Uterus (tissue), 4 donors: ENCODE measurements around the gene MCU. TPM values are rescaled to one million over a fixed set of nuclear protein-coding genes. Genes with fewer than 3 reads are reported as not detected.
"Not testable (repeated sequence)": the region's sequence is repeated elsewhere in the genome, so short reads cannot be mapped to it uniquely, and the experiment has no call there.

ENCODE experiments used
- DNase-seq, 2 donors: peaks; one replicate each; pipeline ENCODE4 v3.0.0-alpha.2; 2019 to 2020
- H3K27ac ChIP-seq, 2 donors: fragments of 200-600 bp; sonication (generic); 1 replicate in 1 of 2; 2 replicates in 1 of 2; pipeline ENCODE4 v1.5.1; 2016 to 2018
- H3K27me3 ChIP-seq, 2 donors: fragments of 200-600 bp; sonication (generic); one replicate each; pipeline ENCODE4 v1.5.1; 2018 to 2019; ENCODE audit warnings: control low read depth in 1 of 2
- H3K36me3 ChIP-seq, 2 donors: fragments of 200-600 bp; sonication (generic); one replicate each; pipeline ENCODE4 v1.5.1; 2019; ENCODE audit warnings: control low read depth in 1 of 2
- H3K4me1 ChIP-seq, 2 donors: fragments of 200-600 bp; sonication (generic); one replicate each; pipeline ENCODE4 v1.5.1; 2018 to 2019; ENCODE audit warnings: control low read depth in 1 of 2
- H3K4me3 ChIP-seq, 2 donors: fragments of 200-600 bp; sonication (generic); 1 replicate in 1 of 2; 2 replicates in 1 of 2; pipeline ENCODE4 v1.5.1; 2018 to 2019; ENCODE audit warnings: mild to moderate bottlenecking in 1 of 2
- H3K9me3 ChIP-seq, 2 donors: fragments of 200-600 bp; sonication (generic); one replicate each; pipeline ENCODE4 v1.5.1; 2019; ENCODE audit warnings: control low read depth in 1 of 2
- POLR2A ChIP-seq, 2 donors: fragments of 450-650 bp; IDR thresholded peaks; one replicate each; pipeline ENCODE4 v1.6.1; 2016; ENCODE audit warnings: antibody characterized with exemption in 2 of 2, mild to moderate bottlenecking in 1 of 2, moderate library complexity in 1 of 2
- intact Hi-C: fragments of 100-400 bp; cut with DNase I; formaldehyde crosslinking; loops from one replicate; pipeline ENCODE4 v1.15.1; 2023; ENCODE audit warnings: low total_unique reads
- total RNA-seq, 4 donors: library from RNA; depleted of rRNA in 3 of 4; stranded (reverse); fragments of >200 nt in 3 of 4; gene quantifications; one replicate each; pipeline versions ENCODE4 v1.1.0 to v1.2.4, GENCODE V29; 2014 to 2023
- TF ChIP-seq, protein P1 (sequence below), 4 experiments: fragments of 200-600 bp in 2 of 4; fragments of 450-650 bp in 2 of 4; sonication (generic) in 2 of 4; IDR thresholded peaks; one replicate each; pipeline ENCODE4 v1.5.1; 2016 to 2019; ENCODE audit warnings: antibody characterized with exemption in 4 of 4, mild to moderate bottlenecking in 2 of 4, moderate library complexity in 1 of 4
- donor health status: DM: yes; HTN: yes; CAD: no.

Gene MCU
- total RNA-seq, 4 donors from 2014 or later, result 13.2 to 35.8 (median 24.6) TPM

DNA sequence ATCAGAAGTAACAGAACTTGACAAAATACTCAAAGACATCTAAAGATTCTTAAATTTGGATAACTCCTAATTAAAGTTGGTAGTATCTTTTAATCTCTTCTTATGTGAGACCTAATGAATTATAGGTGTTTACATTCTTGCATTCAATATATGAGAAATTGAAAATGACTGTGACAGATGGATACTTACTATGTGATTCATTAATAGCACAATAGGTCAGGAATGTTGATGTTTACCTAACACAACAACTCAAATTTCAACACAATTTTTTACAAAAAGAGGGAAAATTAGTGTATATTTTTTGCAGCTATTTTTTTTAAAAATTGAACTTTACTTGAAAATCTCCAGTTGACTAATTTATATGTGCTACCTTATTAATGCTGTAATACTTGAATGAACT lies 31.7 kb upstream of the MCU start:
- no peak for TF ChIP-seq POLR2A (IDR thresholded peaks at IDR 0.05)
- TF ChIP-seq, protein P1, sequence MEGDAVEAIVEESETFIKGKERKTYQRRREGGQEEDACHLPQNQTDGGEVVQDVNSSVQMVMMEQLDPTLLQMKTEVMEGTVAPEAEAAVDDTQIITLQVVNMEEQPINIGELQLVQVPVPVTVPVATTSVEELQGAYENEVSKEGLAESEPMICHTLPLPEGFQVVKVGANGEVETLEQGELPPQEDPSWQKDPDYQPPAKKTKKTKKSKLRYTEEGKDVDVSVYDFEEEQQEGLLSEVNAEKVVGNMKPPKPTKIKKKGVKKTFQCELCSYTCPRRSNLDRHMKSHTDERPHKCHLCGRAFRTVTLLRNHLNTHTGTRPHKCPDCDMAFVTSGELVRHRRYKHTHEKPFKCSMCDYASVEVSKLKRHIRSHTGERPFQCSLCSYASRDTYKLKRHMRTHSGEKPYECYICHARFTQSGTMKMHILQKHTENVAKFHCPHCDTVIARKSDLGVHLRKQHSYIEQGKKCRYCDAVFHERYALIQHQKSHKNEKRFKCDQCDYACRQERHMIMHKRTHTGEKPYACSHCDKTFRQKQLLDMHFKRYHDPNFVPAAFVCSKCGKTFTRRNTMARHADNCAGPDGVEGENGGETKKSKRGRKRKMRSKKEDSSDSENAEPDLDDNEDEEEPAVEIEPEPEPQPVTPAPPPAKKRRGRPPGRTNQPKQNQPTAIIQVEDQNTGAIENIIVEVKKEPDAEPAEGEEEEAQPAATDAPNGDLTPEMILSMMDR (IDR thresholded peaks at IDR 0.05), result no peak
- Histone ChIP-seq H3K27me3 (no peaks in the 10 kb centered on the region), H3K36me3 (no peaks in the 10 kb centered on the region), H3K4me3 (no peak overlapping the region), H3K9me3 (no peaks in the 10 kb centered on the region), H3K4me1 (no peaks in the 10 kb centered on the region), H3K27ac (no peak overlapping the region)
- intact Hi-C loops, result no loop called here
- DNase-seq, result no peak

DNA sequence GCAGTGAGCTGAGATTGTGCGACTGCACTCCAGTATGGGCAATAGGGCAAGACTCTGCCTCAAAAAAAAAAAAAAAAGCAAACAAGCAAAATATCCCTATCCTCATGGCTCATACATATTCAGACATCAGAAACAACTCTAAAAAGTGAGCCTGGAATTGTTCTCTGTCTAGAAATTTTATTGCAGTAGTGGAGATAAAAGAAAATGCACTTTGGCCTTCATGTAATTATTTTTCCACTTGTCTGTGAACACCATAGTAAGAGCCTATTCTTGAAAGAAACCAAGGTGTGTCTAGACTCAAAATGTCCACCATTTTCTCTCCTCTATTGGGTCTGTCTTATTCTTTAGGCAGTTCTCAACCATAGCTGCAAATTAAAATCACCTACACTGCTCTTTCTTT lies 30.5 kb upstream of the MCU start:
- TF ChIP-seq POLR2A (IDR thresholded peaks at IDR 0.05), result no peak
- H3K36me3 ChIP-seq, result no peaks in the 10 kb centered on the region
- intact Hi-C loops, result no loop called here
- no peaks in the 10 kb centered on the region for H3K4me1 ChIP-seq
- H3K9me3 ChIP-seq, result no peaks in the 10 kb centered on the region
- no peak for DNase-seq
- H3K4me3 ChIP-seq, result no peak overlapping the region
- no peak overlapping the region for H3K27ac ChIP-seq
- no peaks in the 10 kb centered on the region for H3K27me3 ChIP-seq

DNA sequence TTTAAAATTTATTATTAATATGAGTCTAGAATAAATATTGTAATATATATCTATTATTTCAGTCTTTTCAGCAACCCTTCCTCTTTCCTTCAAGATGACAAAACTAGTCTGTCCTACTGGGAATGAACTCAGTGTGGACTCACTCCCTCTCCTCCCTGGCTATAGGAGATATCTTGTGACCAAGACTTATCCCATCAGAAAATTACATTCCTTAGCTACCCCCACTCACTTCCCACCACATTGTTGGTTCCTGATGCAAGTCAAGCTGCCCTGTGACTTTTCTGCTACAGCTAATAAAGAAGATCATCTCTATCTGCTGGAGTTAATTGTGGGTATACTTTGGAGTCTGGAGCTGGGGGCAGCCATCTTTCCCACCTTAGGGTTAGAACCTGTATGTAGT lies 28.0 kb upstream of the MCU start:
- Histone ChIP-seq H3K36me3 (no peaks in the 10 kb centered on the region), H3K4me3 (no peak overlapping the region), H3K4me1 (no peaks in the 10 kb centered on the region), H3K27ac (no peak overlapping the region), H3K9me3 (no peaks in the 10 kb centered on the region), H3K27me3 (no peaks in the 10 kb centered on the region)
- TF ChIP-seq POLR2A (IDR thresholded peaks at IDR 0.05), result no peak
- TF ChIP-seq, protein P1 (IDR thresholded peaks at IDR 0.05), result no peak
- DNase-seq, result no peak
- intact Hi-C loops, result no loop called here

DNA sequence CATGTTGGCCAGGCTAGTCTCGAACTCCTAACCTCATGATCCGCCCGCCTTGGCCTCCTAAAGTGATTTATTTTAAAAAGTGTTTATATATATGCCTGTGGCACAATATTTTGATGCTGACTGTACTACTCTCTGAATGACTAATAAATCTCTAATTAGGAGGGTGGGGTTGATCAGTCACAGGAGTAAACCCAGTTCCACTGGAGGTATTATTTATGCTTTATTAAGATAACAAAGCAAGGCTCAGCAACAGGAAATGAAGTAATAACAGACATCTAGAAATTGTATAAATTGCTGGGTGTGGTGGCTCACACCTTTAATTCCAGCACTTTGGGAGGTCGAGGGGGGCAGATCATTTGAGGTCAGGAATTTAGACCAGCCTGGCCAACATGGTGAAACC lies 26.0 kb upstream of the MCU start:
- TF ChIP-seq, protein P1 (IDR thresholded peaks at IDR 0.05), result no peak
- TF ChIP-seq POLR2A (IDR thresholded peaks at IDR 0.05), result no peak
- no peak for DNase-seq
- H3K4me1 ChIP-seq, result no peaks in the 10 kb centered on the region
- no peaks in the 10 kb centered on the region for H3K27me3 ChIP-seq
- intact Hi-C loops, result no loop called here
- H3K9me3 ChIP-seq, result no peaks in the 10 kb centered on the region
- H3K36me3 ChIP-seq, result no peaks in the 10 kb centered on the region
- no peak overlapping the region for H3K27ac ChIP-seq
- H3K4me3 ChIP-seq, result no peak overlapping the region

DNA sequence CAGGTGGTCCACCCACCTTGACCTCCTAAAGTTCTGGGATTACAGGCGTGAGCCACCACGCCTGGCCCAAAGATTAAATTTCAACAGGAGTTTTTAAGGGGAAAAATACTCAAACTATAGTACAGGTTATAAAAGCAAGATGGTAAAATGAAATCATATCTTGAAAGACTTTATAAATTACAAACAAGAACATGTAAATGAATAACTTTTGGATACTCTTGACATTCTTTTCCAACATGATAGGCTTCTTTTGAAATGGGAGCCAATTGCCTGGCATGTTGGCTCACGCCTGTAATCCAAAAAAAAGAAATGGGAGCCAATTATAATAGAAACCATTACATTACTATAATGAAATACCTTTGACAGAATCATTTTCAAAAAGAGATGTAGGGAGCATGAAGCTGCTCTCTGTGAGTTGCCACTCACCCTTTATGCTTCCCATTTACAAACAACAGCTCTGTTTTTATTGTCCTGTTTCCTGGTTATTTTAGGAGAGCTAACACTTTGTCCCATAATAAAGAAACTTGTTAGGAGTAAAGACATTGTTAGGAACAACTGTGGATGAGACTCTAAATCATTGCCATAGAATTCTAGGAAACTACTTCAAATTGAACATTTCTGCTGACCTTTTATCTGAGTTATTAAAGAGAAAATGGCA lies 24.6 kb upstream of the MCU start:
- Histone ChIP-seq H3K9me3 (no peaks in the 10 kb centered on the region), H3K4me1 (no peaks in the 10 kb centered on the region), H3K4me3 (no peak overlapping the region), H3K27me3 (no peaks in the 10 kb centered on the region), H3K27ac (no peak overlapping the region), H3K36me3 (no peaks in the 10 kb centered on the region)
- intact Hi-C loops, result no loop called here
- no peak for DNase-seq
- TF ChIP-seq, protein P1 (IDR thresholded peaks at IDR 0.05), result no peak
- TF ChIP-seq POLR2A (IDR thresholded peaks at IDR 0.05), result no peak

DNA sequence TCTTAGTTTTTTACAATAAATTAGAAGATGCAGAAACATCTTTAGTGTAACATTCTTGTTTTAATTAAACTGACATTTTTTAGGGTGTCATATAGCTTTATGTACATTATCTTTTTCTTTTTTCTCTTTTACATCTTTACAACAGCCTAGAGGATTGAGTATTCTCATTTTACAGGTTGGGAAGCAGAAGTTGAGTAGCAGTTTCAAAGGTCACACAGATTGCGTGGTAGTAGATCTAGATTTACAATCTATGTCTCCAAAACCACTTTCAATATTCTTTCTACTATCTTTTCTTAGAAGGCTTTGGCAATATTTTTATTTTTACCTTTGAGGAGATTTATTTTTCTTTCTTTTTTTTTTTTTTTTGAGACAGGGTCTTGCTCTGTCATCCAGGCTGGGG lies 18.7 kb upstream of the MCU start:
- Histone ChIP-seq H3K4me1 (no peaks in the 10 kb centered on the region), H3K4me3 (no peak overlapping the region), H3K27ac (no peak overlapping the region), H3K9me3 (no peaks in the 10 kb centered on the region), H3K36me3 (no peaks in the 10 kb centered on the region), H3K27me3 (no peaks in the 10 kb centered on the region)
- no peak for DNase-seq
- intact Hi-C loops, result no loop called here
- TF ChIP-seq POLR2A (IDR thresholded peaks at IDR 0.05), result no peak
- TF ChIP-seq, protein P1 (IDR thresholded peaks at IDR 0.05), result no peak

DNA sequence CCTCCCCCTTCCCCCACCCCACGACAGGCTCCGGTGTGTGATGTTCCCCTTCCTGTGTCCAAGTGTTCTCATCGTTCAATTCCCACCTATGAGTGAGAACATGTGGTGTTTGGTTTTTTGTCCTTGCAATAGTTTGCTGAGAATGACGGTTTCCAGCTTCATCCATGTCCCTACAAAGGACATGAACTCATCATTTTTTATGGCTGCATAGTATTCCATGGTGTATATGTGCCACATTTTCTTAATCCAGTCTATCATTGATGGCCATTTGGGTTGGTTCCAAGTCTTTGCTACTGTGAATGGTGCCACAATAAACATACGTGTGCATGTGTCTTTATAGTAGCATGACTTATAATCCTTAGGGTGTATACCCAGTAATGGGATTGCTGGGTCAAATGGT lies 17.8 kb upstream of the MCU start:
- H3K4me1 ChIP-seq, H3K36me3 ChIP-seq, intact Hi-C loops: not testable (repeated sequence)

More for the DNA sequence above, 17.8 kb upstream of the MCU start:
- not testable (repeated sequence) for H3K9me3 ChIP-seq, H3K27me3 ChIP-seq, H3K27ac ChIP-seq, DNase-seq, H3K4me3 ChIP-seq
